GM18909 (cell line): ENCODE data around the gene SINHCAF.

Experiments
- ATAC-seq: cut with Tn5 transposase; IDR thresholded peaks from one replicate; pipeline ENCODE4 v1.9.1; 2021; ENCODE audit warnings: mild to moderate bottlenecking; ENCODE audit not compliant: unreplicated experiment, poor library complexity

SINHCAF gene

DNA sequence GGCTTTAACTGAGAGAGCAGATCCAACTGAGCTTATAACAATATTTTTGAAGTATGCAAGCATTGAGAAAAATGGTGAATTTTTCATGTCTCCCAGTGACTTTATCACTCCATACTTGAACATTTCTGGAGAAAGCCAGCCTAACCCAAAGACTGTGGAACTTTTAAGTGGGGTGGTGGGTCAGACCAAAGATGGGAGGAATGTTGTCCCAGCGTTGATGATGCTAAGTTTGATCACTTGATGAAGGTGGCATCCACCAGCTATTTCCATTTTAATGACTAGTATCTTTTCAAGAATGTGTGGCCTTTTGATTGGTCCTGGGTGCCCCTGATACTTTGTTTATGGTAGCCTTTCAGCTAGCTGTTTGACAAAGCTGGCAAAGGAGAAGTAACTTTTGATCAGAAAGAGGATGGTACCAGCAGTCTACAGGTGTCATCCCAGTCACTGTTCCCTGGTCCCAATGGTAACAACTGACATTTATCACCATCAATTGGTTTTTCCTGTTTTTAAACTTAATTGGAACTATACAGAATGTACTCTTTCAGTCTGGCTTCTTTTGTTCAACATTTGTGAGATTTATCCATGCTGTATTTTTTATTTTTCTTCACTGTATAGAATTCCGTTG, 14.2 kb downstream of the SINHCAF start:
- ATAC-seq, result no peak

GRCh38 chr12:31310488-31310887, 15.5 kb downstream of the SINHCAF start:
- no peak for ATAC-seq

DNA sequence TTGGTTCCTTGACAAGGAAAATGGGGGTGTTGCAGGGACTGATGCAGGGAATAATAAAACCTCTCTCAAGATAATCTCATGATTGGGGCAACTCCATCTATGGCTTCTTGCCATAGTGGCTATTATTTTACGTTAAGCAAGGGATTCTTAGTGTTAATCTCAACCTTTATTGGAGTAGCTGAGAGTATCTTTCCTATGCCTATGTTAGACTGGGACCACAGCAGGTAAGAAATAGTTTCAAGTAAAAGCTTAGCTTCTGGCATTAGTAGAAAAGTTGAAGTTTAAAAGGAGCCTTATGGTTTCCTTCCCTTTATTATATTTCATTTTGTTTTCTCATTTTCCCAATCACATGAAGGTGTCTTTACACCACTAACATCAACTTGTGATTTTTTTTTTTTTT, 16.7 kb downstream of the SINHCAF start:
- ATAC-seq, result no peak

DNA sequence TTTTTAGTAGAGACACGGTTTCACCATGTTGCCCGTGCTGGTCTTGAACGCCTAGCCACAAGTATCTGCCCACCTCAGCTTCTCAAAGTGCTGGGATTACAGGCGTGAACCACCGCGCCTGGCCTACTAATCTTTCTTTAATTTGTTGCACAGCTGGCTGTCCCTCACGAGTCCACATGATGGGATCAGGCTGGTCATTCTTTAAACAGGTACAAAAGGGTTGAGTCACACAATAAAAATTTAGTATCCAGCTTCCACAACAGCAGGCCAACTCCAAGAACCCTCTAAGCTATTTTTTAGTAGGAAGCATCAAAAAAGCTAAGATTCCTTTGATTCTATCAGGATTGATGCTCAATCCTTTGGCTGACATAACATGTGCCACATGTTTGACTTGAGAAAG, 17.8 kb downstream of the SINHCAF start:
- ATAC-seq, result no peak

DNA sequence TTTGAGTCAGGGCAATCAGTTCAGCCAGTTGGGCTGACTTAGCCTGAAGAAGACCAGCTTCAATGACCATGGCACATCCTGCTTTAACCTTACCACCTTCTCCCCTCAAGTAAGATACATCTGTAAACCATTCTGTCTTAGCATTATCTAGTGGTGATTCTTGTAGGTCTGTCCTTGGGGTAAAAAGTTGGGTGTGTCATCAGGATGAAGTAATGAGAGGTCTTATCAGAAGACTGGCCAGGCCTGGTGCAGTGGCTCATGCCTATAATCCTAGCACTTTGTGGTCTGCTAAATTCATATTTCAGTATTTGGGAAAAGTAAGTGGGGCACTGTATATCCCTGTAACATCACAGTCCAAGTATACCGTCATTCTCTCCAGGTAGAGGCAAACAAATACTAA, 19.1 kb downstream of the SINHCAF start:
- no peak for ATAC-seq

GRCh38 chr12:31303466-31303865, 22.5 kb downstream of the SINHCAF start:
- ATAC-seq, result no peak

GRCh38 chr12:31301311-31301710, 24.6 kb downstream of the SINHCAF start:
- ATAC-seq, result no peak

GRCh38 chr12:31300783-31301182, 25.2 kb downstream of the SINHCAF start:
- no peak for ATAC-seq

DNA sequence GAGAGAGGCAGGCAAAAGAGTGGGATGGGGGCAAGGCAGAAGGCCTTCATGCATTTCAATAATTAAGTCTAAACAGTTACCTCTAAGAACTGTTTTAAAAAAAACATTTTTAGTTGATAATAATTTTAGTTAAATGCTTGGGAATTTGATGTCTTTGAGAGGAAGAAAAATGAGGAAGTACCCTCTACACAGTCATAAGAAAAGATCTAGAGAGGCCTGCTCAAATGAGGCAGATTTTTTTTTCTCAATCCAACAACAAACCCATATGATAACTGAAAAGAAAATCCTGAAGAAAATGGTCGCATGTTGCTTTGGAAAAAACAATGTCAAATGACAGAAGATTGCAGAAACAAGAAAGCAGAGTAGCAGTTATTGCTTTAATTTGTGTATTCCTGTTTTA, 25.6 kb downstream of the SINHCAF start:
- ATAC-seq, result no peak

DNA sequence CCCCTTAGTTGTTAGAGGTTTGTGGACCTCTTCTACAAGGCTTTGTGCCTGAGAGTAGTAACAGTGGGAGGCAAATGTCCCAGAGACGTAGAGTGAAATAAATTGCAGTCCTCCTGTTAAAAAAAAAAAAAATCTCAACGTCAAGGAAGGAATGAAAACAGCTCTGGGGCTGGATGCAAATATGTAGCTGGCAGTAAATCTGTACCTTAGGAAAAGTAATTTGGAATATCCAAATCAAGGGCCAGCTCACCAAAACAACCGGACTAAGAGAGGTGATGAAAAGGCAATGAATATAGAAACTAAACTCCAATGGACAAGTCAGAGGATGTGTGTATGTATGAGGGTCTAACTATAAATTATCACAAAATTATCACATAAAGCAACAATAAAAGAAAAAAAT, 27.0 kb downstream of the SINHCAF start:
- ATAC-seq, result no peak

- peak; percentile 13 for ATAC-seq
Observed at GRCh38 chr12:31298515-31298910, 27.4 kb downstream of the SINHCAF start.

DNA sequence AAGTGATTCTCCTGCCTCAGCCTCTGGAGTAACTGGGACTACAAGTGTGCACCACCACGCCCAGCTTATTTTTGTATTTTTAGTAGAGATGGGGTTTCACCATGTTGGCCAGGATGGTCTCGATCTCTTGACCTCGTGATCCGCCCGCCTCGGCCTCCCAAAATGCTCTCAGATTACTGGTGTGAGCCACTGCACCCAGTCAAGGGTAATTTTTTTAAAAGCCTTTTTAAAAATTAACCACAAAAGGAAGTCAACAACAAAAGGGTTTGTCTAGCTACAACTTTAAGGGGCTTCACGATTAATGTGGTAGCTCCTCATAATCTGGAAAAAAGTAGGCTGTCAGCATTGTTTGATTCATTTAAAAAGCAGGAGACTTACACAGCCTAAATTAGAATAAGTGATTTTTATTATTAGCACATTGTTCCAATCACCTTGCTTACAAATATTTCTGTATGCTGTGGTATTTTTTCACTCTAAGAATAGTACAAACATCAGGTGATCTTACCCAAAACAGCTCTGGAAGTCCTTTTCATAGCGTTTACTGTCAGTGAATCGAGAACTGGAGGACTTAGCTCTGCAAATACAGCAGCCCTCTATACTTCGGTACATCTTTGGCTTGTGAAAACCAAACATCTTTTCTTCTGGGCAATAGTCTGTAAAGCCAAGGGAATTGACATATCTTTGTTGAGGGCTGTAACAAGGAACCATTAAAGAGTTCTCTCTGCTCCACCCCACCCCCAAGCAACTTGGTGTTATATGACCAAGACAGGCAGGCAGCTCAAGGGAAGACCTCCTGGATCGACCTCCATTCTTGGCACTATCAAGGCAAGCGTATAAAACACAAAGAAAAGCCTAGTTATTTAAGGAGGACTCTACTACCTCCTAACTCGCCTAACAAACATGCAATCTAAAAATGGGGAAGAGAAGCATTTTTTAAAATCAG, 28.1 kb downstream of the SINHCAF start:
- peak; percentile 52 for ATAC-seq

DNA sequence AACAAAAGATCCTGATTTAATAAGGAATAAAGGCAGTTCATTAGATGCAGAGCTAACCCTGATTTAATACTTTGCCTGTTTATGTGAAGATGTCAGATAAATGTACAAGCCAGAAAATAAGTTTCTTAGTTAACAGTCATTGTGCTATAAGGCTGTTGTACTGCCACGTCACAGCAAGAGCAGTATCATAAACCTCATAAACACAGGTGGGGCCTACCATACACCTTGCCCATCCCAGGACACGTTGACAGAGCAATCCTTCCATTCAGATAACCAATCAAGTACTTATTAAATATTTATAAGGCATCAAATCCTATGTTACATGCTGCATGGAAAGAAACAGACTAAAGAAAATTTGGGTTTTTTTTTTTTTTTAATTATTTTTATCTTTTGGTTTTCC, 36.5 kb downstream of the SINHCAF start:
- no peak for ATAC-seq

- ATAC-seq, result no peak
Observed at GRCh38 chr12:31288381-31288780, 37.6 kb downstream of the SINHCAF start.

- ATAC-seq, result no peak
Observed at GRCh38 chr12:31280183-31280582, 45.8 kb downstream of the SINHCAF start.

DNA sequence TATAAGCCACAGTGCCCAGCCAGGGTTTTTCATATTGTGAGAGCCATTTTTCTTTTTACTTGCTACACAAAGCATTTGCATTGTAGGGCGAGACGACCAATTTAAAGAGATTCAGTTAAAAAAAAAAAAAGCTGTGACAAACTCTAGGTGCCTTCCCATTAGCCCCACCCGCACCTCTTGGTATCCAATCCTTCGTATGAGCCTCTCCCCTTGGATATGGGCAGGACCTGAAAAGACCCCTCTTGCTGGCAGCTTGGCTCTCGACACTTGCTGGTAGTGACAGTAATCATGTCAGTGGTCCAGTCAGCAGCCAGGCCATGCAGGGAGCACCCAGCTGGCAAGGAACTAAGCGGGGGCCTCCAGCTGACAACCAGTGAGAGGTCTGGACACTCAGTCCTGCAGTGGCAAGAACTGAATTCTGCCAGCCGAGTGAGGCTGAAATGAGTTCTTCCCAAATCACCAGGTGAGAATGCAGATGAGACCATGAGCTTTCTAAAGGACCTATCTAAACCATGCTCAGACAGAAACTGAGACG, 46.5 kb downstream of the SINHCAF start:
- no peak for ATAC-seq

GRCh38 chr12:31278832-31279231, 47.1 kb downstream of the SINHCAF start:
- no peak for ATAC-seq

- ATAC-seq, result no peak
Observed at GRCh38 chr12:31278424-31278823, 47.5 kb downstream of the SINHCAF start.

DNA sequence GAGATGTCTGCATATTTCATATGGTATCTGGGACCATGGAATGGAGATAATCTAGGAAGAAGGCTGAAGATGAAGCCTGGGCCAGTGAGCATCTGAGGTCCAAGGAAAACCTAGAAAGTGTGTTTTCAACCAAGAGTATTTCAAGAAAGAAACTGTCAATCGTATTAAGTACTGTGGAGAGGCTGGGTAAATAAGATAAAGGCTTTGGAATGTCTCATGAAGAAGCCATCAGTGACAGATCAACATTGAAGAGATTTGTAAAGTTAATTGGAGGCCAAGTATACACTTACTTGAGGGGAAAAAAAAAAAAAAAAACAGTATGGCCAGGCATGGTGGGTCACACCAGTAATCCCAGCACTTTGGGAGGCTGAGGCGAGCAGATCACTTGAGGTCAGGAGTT, 48.9 kb downstream of the SINHCAF start:
- no peak for ATAC-seq

DNA sequence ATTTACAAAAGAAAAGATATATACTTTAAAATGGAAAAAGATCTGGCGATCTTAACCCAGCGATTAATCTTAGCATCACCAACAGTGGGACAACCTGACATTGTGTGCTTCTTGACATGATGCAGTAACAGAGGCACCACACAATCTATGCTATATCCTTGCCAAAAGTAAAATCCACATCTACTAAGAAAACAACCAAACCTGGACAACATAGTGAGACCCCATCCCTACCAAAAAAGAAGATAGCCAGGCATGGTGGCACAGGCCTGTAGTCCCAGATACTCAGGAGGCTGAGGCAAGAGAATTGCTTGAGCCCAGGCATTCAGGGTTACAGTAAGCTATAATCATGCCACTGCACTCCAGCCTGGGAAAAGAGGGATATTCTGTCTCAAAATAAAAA, 50.5 kb downstream of the SINHCAF start:
- ATAC-seq, result no peak

- no peak for ATAC-seq
Observed at GRCh38 chr12:31274520-31275300, 51.2 kb downstream of the SINHCAF start.
